ENCODE results near the gene ABI3.

ABI3 gene

DNA sequence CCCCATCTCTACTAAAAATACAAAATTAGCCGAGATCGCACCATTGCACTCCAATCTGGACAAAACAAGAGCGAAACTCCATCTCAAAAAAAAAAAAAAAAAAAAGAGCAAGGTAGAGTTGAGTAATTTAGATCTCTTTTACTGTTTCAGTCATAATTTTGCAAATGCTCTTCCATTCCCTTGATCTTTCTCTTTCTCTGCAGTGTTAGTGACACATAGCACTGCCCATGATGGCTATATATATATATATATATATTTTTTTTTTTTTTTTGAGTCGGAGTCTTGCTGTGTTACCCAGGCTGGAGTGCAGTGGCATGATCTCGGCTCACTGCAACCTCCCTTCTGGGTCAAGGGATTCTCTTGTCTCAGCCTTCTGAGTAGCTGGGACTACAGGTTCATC lies 32.3 kb downstream of the ABI3 start:
- Histone ChIP-seq H3K27me3 (ENCODE audit: insufficient read depth, low read depth) (no peaks in the 10 kb centered on the region), H4K20me1 (ENCODE audit: insufficient read depth) (no peaks in the 10 kb centered on the region)
- TF ChIP-seq, protein P1, sequence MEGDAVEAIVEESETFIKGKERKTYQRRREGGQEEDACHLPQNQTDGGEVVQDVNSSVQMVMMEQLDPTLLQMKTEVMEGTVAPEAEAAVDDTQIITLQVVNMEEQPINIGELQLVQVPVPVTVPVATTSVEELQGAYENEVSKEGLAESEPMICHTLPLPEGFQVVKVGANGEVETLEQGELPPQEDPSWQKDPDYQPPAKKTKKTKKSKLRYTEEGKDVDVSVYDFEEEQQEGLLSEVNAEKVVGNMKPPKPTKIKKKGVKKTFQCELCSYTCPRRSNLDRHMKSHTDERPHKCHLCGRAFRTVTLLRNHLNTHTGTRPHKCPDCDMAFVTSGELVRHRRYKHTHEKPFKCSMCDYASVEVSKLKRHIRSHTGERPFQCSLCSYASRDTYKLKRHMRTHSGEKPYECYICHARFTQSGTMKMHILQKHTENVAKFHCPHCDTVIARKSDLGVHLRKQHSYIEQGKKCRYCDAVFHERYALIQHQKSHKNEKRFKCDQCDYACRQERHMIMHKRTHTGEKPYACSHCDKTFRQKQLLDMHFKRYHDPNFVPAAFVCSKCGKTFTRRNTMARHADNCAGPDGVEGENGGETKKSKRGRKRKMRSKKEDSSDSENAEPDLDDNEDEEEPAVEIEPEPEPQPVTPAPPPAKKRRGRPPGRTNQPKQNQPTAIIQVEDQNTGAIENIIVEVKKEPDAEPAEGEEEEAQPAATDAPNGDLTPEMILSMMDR (conservative IDR thresholded peaks at IDR 0.05; ENCODE audit: low read depth, low read length) = no peak

DNA sequence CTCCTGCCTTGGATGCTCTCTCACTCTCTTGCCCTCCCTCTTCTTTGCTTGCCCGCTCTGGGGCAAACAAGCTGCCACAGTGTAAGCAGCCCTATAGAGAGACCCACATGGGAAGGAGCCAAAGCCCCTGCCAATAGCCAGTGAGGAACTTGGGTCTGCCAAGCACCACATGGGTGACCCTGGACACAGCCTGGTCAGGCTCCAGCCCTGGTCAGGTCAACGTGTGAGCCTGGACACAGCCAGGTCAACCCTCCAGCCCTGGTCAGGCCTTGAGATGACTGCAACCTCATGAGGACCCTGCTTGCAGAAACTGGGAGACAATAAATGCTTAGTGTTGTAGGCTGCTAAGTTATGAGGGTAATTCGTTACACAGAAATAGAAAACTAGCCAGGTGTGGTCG lies 34.3 kb downstream of the ABI3 start:
- Histone ChIP-seq H3K9ac (no peak overlapping the region), H3K27me3 (ENCODE audit: insufficient read depth, low read depth) (no peaks in the 10 kb centered on the region), H3K4me1 (ENCODE audit: low read depth, poor library complexity, severe bottlenecking) (no peaks in the 10 kb centered on the region)

More for the DNA sequence above, 32.3 kb downstream of the ABI3 start:
- H3K27ac ChIP-seq = no peak overlapping the region
- no peak overlapping the region for H3K9ac ChIP-seq
- H3K4me3 ChIP-seq (IDR thresholded peaks at IDR 0.05; ENCODE audit: insufficient read depth, low read depth, low read length) = no peak overlapping the region
- H3K4me1 ChIP-seq (ENCODE audit: low read depth, poor library complexity, severe bottlenecking) = no peaks in the 10 kb centered on the region
- no peaks in the 10 kb centered on the region for H3K79me2 ChIP-seq (ENCODE audit: insufficient read depth, low read depth)
- H3K4me2 ChIP-seq = no peak overlapping the region
- no peak overlapping the region for H2AFZ ChIP-seq (ENCODE audit: low read depth)
- H3K36me3 ChIP-seq (ENCODE audit: insufficient read depth) = no peaks in the 10 kb centered on the region

DNA sequence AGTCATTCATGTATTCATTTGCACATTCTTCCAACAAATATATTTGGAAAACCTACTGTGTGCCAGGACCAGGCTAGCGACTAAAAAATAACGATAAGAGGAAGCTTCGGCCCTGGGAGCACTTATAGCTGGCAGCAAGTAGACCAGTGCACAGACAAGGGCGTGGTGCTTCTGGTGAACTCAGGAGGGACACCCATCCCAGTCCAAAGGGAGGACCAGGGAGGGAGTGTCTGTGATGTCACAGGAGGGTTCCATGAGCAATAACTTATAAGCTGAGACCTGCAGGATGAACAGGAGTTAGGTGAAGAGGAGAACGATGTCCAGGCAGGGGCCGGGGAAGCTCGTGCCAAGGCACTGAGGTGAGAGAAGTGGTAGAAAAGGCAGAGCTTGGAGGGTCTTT lies 37.4 kb downstream of the ABI3 start:
- Histone ChIP-seq H3K4me2 (no peak overlapping the region), H3K79me2 (ENCODE audit: insufficient read depth, low read depth) (no peaks in the 10 kb centered on the region), H3K27ac (no peak overlapping the region), H3K4me1 (ENCODE audit: low read depth, poor library complexity, severe bottlenecking) (no peaks in the 10 kb centered on the region), H3K9ac (no peak overlapping the region), H4K20me1 (ENCODE audit: insufficient read depth) (no peaks in the 10 kb centered on the region), H2AFZ (ENCODE audit: low read depth) (no peak overlapping the region), H3K27me3 (ENCODE audit: insufficient read depth, low read depth) (no peaks in the 10 kb centered on the region), H3K4me3 (IDR thresholded peaks at IDR 0.05; ENCODE audit: insufficient read depth, low read depth, low read length) (no peak overlapping the region), H3K36me3 (ENCODE audit: insufficient read depth) (no peaks in the 10 kb centered on the region)
- TF ChIP-seq, protein P1 (conservative IDR thresholded peaks at IDR 0.05; ENCODE audit: low read depth, low read length) = no peak

More for the DNA sequence above, 34.3 kb downstream of the ABI3 start:
- no peak overlapping the region for H3K4me3 ChIP-seq (IDR thresholded peaks at IDR 0.05; ENCODE audit: insufficient read depth, low read depth, low read length)
- no peaks in the 10 kb centered on the region for H3K79me2 ChIP-seq (ENCODE audit: insufficient read depth, low read depth)
- no peaks in the 10 kb centered on the region for H3K36me3 ChIP-seq (ENCODE audit: insufficient read depth)
- no peak overlapping the region for H2AFZ ChIP-seq (ENCODE audit: low read depth)
- no peak overlapping the region for H3K4me2 ChIP-seq
- H4K20me1 ChIP-seq (ENCODE audit: insufficient read depth) = no peaks in the 10 kb centered on the region
- TF ChIP-seq, protein P1 (conservative IDR thresholded peaks at IDR 0.05; ENCODE audit: low read depth, low read length) = no peak
- no peak overlapping the region for H3K27ac ChIP-seq

DNA sequence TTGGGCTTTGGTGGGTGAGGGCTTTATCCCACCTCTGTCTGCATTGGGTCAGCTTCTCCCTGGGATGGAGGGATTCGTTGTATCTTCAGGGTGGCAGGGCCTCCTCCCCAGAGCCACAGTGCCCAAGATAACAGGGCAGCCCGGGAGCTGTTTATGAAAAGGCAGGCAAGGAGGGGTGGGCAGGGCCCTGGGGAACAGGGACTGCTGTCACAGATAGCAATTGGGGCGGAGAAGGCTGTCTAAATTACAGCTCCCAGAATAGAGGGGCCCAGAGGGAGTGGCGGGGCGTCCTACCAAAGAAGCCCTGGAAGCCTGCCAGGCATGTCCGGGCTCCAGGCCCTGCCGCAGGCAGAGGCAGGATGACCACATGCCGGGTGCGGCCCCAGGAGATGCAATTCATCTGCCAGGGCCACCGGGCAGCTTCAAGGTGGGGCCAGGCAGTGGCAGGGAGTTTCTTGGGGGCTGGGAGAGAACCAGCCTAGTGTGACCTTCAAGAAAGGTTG lies 38.8 kb downstream of the ABI3 start:
- TF ChIP-seq, protein P1 (conservative IDR thresholded peaks at IDR 0.05; ENCODE audit: low read depth, low read length) = no peak
- no peaks in the 10 kb centered on the region for H3K36me3 ChIP-seq (ENCODE audit: insufficient read depth)
- H3K79me2 ChIP-seq (ENCODE audit: insufficient read depth, low read depth) = no peaks in the 10 kb centered on the region
- H3K27me3 ChIP-seq (ENCODE audit: insufficient read depth, low read depth) = no peaks in the 10 kb centered on the region
- H3K4me2 ChIP-seq = no peak overlapping the region
- H3K9ac ChIP-seq = no peak overlapping the region
- H3K4me1 ChIP-seq (ENCODE audit: low read depth, poor library complexity, severe bottlenecking) = no peaks in the 10 kb centered on the region
- H3K27ac ChIP-seq = no peak overlapping the region
- H2AFZ ChIP-seq (ENCODE audit: low read depth) = no peak overlapping the region
- H4K20me1 ChIP-seq (ENCODE audit: insufficient read depth) = no peaks in the 10 kb centered on the region
- H3K4me3 ChIP-seq (IDR thresholded peaks at IDR 0.05; ENCODE audit: insufficient read depth, low read depth, low read length) = no peak overlapping the region

Data from KMS-11 (cell line).